NCI-H2081 (cell line): ENCODE measurements around the gene ENDOG.
A peak's percentile ranks its signal among the peaks of the same experiment; 100 is the strongest.

Experiments used
- DNase-seq, 2 experiments: peaks; one replicate each; lab custom pipeline; 2025; lab: John Stamatoyannopoulos, UW

ENDOG gene

DNA sequence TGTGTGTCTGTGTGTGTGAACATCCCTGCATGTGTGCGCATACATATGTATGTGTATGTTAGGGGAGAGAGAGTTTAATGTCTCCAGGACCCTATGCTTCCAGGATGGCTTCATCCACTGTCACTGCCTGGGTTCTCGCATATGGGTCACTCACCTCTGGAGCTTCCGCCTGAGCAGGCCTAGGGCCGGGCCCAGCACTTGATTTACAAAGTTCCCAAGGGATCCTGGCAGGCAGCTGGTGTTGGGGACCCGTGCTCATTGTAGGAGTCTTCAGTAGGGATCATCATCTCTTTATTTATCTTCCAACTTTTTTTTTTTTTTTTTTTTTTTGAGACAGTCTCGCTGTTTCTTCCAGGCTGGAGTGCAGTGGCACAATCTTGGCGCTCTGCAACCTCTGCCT is 18.2 kb upstream of the ENDOG start:
- no peak for DNase-seq

GRCh38 chr9:128802482-128802881 is 15.8 kb upstream of the ENDOG start:
- DNase-seq = no peak

GRCh38 chr9:128805661-128806060 is 12.6 kb upstream of the ENDOG start:
- DNase-seq = no peak

GRCh38 chr9:128807827-128808226 is 10.5 kb upstream of the ENDOG start:
- DNase-seq = no peak

DNA sequence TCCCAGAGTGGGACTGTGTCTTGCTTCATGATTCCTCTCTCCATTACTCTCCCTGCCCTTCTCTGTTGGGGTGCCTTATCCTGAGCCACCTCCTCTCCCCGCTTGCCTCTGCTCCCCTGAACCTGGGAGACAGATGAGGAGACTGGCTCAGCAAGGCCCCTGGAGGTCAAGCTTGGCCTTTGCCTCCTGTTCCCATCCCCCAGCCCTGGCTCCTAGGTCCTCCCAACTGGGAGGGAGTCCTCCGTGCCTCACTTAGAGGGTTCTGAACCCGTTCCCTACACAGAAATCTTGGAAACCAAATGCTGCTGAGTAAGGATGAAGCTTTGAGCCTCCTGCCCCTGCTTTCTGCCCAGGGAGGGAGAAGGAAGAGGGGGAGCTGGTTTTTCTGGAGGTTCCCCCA is 9.8 kb upstream of the ENDOG start:
- no peak for DNase-seq

DNA sequence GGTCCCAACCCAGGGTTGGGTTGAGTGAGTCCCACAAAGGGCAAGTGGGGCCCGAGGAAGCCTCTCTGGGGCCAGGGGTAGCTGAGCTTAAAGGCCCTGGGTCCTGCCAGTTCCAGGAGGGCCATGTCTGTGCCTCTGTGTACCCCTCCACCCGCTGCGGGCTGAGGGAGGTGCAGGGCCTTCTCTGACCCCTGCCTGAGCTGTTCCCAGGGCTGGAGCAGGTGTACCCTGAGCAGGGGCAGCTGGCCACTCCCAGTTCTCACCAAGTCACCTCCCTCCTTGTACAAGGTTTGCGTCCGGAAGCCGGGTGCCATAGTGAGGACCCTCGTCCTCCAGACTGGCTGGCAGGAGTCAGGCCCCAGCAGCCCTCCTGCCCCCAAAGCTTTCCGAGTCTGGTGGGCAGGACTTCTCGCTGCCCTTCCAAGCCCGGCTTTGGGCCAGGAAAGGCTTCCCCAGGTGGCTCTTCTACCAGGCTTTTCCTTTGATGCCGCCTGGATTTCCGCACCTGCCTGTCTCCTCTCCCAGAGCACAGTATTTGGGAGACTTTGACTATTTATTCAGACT is 9.2 kb upstream of the ENDOG start:
- DNase-seq = no peak

DNA sequence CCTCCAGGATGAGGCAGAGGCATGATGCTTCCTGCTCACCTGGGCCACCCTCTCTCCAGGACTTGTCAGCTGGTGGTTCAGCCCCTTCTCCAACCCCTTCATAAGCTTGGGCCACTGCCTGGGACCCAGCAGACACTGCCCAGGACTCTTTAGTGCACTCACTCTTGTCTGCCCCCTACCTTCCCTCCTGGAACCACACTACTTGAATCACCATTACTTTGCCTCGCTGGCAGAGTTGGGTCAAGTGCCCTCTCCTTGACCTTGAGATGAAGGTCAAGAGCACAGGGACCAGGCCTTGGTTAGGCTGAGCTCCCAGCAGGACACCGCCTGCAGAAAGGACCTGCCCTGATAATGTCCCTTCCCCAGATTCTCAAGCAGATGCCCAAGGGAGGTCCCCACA is 8.5 kb upstream of the ENDOG start:
- DNase-seq = no peak

GRCh38 chr9:128810873-128811272 is 7.4 kb upstream of the ENDOG start:
- DNase-seq = no peak

- DNase-seq = peak in 1 of 2 experiments; percentile 61
These were observed 777 bp downstream of the ENDOG start for GRCh38 chr9:128818839-128819715.

- peak; percentile 23 to 28 for DNase-seq
These were observed 1.7 kb downstream of the ENDOG start for GRCh38 chr9:128819716-128820664.

- DNase-seq = no peak
These were observed 2.6 kb downstream of the ENDOG start for GRCh38 chr9:128820665-128821583.

GRCh38 chr9:128821584-128822406 is 3.5 kb downstream of the ENDOG start:
- no peak for DNase-seq

DNA sequence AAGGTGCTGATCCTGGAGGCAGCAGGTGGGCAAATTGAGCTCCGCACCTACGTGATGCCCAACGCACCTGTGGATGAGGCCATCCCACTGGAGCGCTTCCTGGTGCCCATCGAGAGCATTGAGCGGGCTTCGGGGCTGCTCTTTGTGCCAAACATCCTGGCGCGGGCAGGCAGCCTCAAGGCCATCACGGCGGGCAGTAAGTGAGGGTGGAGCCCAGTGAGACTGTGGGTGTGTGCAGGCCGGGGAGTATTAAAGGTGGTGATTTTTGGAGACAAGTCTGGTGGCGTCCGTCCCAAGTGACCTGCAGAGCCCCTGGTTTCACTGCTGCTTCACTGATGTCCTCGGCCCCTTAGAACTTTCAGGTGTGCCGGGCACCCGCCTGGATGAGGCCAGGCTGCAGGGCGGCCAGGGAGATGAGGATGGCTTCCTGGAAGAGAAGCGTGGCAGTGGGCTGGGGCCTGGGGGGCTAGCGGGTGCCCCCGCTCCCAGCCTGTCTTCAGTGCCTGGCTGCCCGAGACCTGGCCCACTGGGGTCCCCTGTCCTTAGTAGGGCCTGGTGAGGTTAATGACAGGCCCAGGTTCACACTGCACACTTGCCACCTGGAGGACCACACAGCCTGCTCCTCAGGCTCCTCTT is 4.2 kb downstream of the ENDOG start:
- DNase-seq = no peak

- DNase-seq = no peak
These were observed 5.1 kb downstream of the ENDOG start for GRCh38 chr9:128823362-128823902.

DNA sequence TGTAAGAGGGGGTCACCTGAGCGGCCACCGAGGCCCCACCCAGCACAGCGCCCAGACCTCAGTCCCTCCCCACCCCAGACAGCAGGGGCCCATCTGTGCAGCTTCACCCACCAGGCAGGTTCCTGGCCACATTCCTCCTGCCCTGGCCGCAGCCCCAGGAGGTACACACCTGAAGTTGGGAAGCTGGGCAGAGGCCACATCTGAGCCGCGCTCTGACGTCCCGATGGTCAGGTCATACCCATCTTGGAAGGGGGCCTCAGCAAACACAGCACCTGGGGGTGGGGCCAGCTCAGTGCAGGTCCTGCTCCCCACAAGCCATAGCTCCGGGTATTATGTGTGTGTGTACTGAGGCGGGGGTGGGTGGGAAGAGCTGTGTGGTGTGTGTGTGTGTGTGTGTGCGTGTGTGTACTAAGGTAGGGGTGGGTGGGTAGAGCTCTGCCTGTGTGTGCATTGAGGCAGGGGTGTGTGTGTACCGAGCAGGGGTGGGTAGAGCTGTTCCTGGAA is 5.7 kb downstream of the ENDOG start:
- DNase-seq = no peak

DNA sequence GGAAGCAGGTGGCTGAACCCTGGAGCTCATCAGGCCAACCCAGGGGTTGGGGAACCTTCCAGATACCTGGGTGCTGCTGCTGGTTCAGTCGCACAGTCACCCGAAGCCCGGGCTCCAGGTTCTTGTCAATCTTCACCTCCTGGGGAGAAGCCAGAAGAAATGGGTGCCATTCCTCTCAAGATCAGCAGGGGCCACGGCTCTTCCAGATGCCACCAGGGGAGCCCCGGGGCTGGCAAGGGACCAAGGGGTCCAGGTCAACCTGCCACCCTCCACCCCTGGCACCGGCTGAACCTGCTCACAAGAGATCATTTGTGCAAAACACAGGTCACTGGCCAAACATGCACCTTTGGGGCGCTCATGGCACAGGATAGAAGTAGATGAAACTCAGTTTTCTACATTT is 6.6 kb downstream of the ENDOG start:
- DNase-seq = no peak

DNA sequence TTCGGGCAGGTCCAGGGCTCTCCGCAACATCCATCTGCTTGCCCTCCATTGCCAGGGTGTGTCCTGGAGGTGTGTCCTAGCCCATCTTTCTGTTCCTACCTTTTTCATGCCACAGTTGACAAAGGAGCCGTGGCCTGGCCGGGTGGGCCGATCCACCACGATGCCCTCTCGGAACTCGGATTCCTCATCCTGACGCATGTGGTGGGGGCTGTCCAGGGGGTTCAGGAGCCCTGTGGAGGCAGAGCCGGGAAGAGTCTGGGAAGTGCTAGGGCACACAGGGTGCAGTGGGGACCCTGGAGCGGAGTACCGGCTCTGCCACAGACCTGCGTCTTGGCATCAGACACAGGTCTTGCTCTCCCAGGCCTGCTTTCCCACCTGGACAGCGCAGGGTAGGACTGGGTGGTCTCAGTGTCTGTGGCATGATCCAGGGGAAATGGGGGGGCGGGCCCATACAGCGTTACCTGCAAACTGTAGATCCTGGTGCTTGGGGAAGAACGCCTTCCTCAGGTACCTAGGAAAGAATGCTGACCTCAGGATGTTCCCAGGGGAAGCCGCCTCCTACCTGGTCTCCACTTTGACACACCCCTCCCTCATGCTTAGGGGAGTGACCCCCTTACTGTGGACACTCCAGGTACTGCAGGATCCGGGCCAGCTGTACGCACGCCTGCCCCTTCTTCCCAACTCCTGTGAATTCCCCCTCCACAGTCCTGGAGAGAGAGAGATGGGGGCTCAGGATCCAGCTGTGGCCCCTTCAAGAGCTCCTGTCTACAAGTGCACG is 7.8 kb downstream of the ENDOG start:
- DNase-seq = no peak

DNA sequence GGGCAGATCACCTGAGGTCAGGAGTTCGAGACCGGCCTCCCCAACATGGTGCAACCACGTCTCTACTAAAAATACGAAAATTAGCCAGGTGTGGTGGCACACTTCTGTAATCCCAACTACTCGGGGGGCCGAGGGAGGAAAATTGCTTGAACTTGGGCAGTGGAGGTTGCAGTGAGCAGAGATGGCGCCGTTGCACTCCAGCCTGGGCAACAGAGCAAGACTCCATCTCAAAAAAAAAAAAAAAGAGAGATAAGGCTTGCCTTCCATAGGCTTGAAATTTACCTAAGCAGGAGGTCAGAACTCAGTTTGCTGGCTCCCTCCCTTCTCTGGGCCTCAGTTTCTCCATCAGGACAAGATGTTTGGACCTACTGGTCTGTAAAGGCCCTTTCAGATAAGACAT is 10.0 kb downstream of the ENDOG start:
- DNase-seq = no peak
